Activated CD8-positive, alpha-beta T cell treated with anti-CD3 and anti-CD28 coated beads for 36 hours (primary cell): ENCODE data around the gene SPACA4. TPM values are rescaled to one million over a fixed set of nuclear protein-coding genes. Genes with fewer than 3 reads are reported as not detected.

Experiments used
- ATAC-seq: fragments of 200-7000 bp; cut with Tn5 transposase; one replicate; pipeline ENCODE4 v1.10.0; 2021; ENCODE audit warnings: mild to moderate bottlenecking, moderate library complexity
- CTCF ChIA-PET: fragments of 350-600 bp; sonication (Branson Sonifier 250); formaldehyde crosslinking; loops from one replicate; lab custom pipeline; 2021; ENCODE audit warnings: antibody characterized with exemption; lab: Charles Lee
- POLR2A ChIA-PET: fragments of 350-600 bp; sonication (Branson Sonifier 250); formaldehyde crosslinking; loops from one replicate; lab custom pipeline; 2021; ENCODE audit warnings: antibody characterized with exemption; lab: Charles Lee
- DNase-seq: peaks from one replicate; pipeline ENCODE4 v3.0.0-alpha.2; 2020
- H3K27ac Mint-ChIP-seq: one replicate; pipeline ENCODE4 v1.8.0; 2021; ENCODE audit warnings: mild to moderate bottlenecking, mixed read lengths
- H3K27me3 Mint-ChIP-seq: one replicate; pipeline ENCODE4 v1.8.0; 2021; ENCODE audit warnings: mixed read lengths
- H3K36me3 Mint-ChIP-seq: one replicate; pipeline ENCODE4 v1.8.0; 2021; ENCODE audit warnings: low read depth, mixed read lengths
- H3K4me1 Mint-ChIP-seq: one replicate; pipeline ENCODE4 v1.8.0; 2021; ENCODE audit warnings: low read depth, mixed read lengths
- H3K4me3 Mint-ChIP-seq: one replicate; pipeline ENCODE4 v1.8.0; 2021; ENCODE audit warnings: mild to moderate bottlenecking, moderate library complexity, mixed read lengths
- H3K9me3 Mint-ChIP-seq: one replicate; pipeline ENCODE4 v1.8.0; 2021; ENCODE audit warnings: mixed read lengths
- CTCF ChIP-seq: fragments of 200-600 bp; IDR thresholded peaks from one replicate; pipeline ENCODE4 v1.8.0; 2022; ENCODE audit warnings: antibody characterized with exemption, mild to moderate bottlenecking
- intact Hi-C: fragments of 100-400 bp; cut with micrococcal nuclease; formaldehyde crosslinking; loops from one replicate; pipeline ENCODE4 v1.10.0; 2022
- total RNA-seq, 2 experiments: library from RNA; stranded (reverse); gene quantifications; one replicate each; pipeline ENCODE4 v1.2.3, GENCODE V29; 2021

The SPACA4 gene
- total RNA-seq, 2 experiments from 2014 or later, result not detected

DNA sequence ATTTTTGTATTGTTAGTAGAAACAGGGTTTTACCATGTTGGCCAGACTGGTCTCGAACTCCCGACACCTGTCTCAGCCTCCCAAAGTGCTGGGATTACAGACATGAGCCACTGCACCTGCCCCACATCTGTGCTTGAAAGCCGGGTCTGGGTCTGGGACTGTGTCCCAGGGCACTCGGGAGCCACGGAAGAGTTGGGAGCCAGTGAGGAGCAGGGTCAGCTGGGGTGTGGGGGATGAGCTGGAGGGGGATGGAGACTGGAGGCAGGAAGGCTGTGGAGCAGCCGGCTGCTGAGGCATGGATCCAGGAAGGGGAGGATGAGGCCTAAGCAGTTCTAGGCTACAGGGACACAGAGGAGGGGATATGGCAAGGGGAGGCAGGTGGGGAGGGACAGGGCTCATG is 10.7 kb upstream of the SPACA4 start:
- Mint-ChIP-seq H3K27me3 (no peaks in the 10 kb centered on the region), H3K36me3 (no peaks in the 10 kb centered on the region), H3K4me1 (no peaks in the 10 kb centered on the region), H3K27ac (peak overlapping the region; percentile 26), H3K4me3 (peak overlapping the region; percentile 71), H3K9me3 (no peaks in the 10 kb centered on the region)
- intact Hi-C loops, result no loop called here
- DNase-seq (no peak), ATAC-seq (no peak)
- ChIA-PET CTCF (interaction anchor here (1.1 to 3.4 kb wide), 4 partner anchors 12 to 106 kb away, joined by 3 to 13 read pairs (median 10); no protein-coding TSS in a partner anchor), POLR2A (interaction anchor here (2.4 kb wide), 1 partner anchor 21 kb away, joined by 11 read pairs; no protein-coding TSS in a partner anchor)
- no peak for TF ChIP-seq CTCF

DNA sequence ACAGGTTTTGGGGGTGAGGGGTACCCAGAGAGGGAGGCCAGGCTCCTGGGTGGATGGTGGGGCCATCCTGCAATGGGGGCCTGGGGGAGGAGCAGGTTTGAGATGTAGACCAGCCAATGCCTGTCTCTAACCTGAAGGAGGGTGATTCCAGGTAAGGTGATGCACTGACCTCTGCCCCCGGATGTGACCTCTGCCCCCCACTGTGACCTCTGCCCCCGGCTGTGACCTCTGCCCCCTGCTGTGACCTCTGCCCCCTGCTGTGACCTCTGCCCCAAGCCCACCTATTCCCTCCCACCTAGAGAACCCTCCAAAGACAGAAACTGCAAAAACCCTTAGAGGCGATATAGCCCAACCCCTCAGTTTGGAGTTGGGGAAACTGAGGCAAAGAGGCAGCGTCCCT is 10.3 kb upstream of the SPACA4 start:
- Mint-ChIP-seq H3K27ac (peak overlapping the region; percentile 87), H3K9me3 (no peaks in the 10 kb centered on the region), H3K4me1 (no peaks in the 10 kb centered on the region), H3K4me3 (peak overlapping the region; percentile 71), H3K36me3 (no peaks in the 10 kb centered on the region), H3K27me3 (no peaks in the 10 kb centered on the region)
- TF ChIP-seq CTCF, result no peak
- ChIA-PET POLR2A (no interaction called here), CTCF (interaction anchor here (3.4 kb wide), 1 partner anchor 12 kb away, joined by 13 read pairs; no protein-coding TSS in a partner anchor)
- ATAC-seq (no peak), DNase-seq (no peak)
- intact Hi-C loops, result no loop called here

DNA sequence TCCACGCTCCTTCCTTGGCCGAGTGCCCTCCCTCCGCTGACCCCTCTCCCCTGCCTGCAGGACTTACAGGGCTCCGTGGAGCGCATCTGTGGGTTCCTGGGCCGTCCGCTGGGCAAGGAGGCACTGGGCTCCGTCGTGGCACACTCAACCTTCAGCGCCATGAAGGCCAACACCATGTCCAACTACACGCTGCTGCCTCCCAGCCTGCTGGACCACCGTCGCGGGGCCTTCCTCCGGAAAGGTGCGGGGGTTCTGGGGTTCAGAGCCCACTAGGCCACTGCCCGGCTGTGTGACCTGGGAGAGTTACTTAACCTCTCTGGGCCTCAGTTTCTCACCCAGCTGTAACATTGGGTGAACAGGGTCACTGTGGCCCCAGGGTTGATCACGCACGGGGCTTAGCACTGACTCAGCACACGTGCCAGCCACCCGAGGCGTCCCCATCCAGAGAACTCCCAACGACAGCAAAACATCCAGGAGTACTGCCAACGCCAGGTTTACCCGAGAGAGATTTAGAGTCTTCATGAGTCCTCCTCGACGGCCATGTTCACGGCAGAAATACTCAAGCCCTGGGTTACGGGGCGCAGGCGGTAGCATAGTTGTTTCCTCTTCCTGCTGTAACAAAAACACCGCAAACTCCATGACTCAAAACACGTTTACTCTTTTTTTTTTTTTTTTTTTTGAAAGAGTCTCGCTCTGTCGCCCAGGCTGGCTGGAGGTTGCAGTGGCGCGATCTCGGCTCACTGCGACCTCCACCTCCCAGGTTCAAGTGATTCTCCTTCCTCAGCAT is 9.7 kb upstream of the SPACA4 start:
- no peak for TF ChIP-seq CTCF
- POLR2A ChIA-PET, result interaction anchor here (1.1 kb wide), 1 partner anchor 20 kb away, joined by 4 read pairs; no protein-coding TSS in a partner anchor

GRCh38 chr19:48598996-48599700 is 7.4 kb upstream of the SPACA4 start:
- Mint-ChIP-seq H3K4me1 (no peaks in the 10 kb centered on the region), H3K27ac (no peak overlapping the region), H3K9me3 (no peaks in the 10 kb centered on the region), H3K36me3 (no peaks in the 10 kb centered on the region), H3K27me3 (no peaks in the 10 kb centered on the region), H3K4me3 (no peak overlapping the region)
- intact Hi-C loops, result no loop called here
- DNase-seq (no peak), ATAC-seq (no peak)
- POLR2A ChIA-PET, result interaction anchor here (1.3 kb wide), 1 partner anchor 16 kb away, joined by 5 read pairs; the partner anchor contains the start of gene FAM83E
- no peak for TF ChIP-seq CTCF
- CTCF ChIA-PET, result interaction anchor here (0.8 kb wide), 1 partner anchor 10 kb away, joined by 4 read pairs; no protein-coding TSS in a partner anchor

More for the DNA sequence above, 9.7 kb upstream of the SPACA4 start:
- Mint-ChIP-seq H3K4me3 (peak overlapping the region; percentile 71), H3K27me3 (no peaks in the 10 kb centered on the region), H3K9me3 (no peaks in the 10 kb centered on the region), H3K27ac (peak overlapping the region; percentile 87), H3K36me3 (no peaks in the 10 kb centered on the region), H3K4me1 (no peaks in the 10 kb centered on the region)
- CTCF ChIA-PET, result interaction anchor here (3.4 kb wide), 1 partner anchor 12 kb away, joined by 13 read pairs; no protein-coding TSS in a partner anchor
- intact Hi-C loops, result no loop called here
- ATAC-seq, result peak; percentile 79
- DNase-seq, result peak; percentile 70
